ENCODE measurements around the gene EN2.

The EN2 gene

DNA sequence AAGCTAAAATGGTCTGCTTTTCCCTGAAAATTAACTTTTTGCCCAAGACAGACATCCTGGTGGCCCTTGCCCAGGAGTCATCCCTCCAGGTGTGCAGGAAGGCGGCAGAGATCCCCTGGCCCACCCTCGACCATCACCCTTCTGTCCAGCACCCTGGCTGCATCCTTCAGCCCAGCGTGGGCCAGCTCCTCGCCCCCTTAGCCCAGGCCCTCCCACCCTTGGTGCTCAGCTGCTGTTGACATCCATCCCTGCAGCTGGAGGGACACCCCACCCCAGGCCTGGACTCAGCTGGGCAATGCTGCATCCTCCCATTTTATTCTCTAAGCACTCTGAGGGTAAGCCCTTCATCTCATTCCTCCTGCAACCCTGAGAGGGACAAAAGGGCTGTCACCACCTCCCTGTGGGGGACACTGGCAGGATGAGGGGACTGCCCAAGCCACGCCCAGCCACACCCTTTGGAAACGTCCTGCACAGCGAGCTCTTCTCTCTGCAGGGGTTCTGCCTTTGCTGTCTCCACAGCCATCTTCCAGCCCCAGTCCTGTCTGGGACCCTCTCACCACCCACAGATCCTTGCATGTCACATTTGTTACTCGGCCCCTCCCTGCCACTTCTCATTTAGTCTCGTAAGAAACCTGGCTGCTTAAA, 30.7 kb downstream of the EN2 start:
- DNase-seq = no peak

DNA sequence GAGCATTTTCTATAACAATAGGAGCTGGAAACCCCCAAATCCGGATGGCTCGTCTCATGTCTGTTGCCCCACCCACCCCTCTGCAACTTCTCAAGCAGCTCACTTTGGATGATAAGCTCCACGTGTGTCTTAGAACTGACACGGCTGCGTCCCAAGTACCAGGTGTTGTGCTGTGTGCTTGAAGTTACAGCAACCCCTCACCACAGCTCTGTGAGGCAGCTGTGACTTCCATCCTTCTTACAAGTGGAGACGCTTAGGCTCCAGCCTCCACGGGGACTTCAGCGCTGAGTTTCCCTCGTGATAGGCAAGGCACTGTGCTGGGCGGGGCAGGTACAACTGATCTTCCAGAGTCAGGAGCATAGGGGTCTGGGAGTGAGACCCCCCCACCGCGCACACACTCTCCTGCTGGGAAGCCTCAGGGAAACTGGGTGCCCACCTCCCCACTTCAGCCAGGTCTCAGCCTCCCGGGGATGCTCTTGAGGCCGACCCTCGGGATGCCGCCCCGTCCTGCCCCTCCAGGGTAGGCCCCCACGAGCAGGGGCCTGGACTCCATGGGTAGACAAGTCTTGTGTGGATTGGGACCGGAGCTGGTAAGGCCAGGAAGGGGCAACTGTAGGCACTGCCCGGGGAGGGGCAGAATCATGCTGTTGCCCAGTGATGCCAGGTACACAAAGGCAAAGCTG, 31.4 kb downstream of the EN2 start:
- DNase-seq = no peak

DNA sequence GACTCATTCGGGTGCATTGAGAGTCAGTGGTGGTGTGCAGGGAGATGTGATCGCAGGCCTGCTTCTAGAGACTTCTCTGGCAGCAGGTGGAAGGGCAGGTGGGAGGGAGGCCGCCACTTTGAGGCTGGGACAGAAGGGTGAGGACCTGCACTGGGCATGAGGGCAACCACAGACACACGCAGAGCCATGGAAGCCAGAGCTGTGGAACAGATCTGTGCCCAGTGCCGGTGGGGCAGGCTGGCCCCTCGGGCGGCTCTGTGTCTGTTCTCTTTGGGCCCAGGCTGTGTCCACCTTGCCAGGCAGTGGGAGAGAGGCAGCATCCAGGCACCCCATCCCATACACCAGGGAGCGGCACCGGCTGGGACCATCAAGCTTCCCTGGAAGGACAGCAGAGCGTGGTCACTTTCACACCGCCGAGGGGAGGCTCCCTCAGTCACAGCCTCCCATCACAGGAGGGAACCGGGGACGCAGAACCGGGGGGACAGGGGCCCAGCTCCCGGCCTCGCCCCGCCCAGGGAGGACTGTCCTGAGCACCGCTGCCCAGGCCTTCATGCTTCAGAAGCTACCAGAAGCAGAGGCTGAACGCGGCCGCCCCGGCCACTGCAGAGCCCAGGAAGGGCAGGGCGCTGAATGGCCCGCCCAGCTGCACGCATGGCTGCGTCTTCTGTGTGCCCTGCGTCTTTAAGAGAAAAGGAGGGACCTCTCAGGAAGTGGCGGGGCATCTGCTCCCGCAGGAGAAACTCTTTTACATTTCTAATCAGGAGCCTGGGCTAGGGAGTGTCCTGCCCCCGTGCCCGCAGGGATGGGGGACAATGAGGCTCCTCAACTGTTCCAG, 32.1 kb downstream of the EN2 start:
- DNase-seq = no peak

DNA sequence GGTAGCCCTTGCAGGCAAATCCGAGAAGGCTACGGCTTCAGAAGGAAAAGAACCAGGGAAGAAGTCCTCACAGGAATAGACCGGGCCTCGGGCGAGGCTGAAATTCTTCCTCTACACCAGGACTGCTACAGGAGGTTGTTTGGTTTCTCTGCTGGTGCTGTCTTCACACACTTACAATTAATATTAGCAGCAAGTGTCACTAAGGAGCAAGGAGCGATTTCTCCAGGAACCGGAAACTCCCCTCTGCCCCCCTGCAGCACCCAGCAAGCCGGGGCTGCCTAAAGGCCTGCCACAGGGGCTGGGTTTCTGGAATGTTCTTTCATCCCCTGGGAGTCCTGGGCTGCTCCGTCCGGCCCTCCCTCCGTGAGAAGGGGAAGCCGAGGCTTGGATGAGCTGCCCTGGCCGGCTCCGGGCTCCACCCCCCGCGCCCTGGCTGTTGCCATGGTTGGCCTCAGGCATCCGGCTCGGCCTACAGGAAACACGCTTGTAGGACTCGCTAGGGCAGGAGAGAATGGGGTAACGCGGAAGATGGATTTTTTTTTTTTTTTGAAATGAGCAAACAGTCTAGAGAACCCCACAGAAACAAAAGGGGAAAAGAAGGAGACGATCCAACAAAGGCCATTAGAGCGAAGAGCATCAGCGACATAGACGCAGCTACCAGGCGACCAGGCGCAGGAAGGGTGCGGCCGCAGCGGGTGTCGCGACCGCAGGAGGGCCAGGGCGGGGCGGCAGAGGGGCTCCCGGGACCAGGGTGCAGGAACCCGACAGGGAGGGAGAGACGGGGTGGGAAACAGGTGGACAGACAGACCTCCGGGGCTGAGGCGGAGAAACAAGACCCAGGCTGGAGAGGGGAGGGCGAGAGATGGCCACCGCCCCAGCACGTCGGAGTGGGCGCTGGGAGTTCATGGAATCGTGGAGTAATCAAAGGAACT, 33.0 kb downstream of the EN2 start:
- DNase-seq = no peak

DNA sequence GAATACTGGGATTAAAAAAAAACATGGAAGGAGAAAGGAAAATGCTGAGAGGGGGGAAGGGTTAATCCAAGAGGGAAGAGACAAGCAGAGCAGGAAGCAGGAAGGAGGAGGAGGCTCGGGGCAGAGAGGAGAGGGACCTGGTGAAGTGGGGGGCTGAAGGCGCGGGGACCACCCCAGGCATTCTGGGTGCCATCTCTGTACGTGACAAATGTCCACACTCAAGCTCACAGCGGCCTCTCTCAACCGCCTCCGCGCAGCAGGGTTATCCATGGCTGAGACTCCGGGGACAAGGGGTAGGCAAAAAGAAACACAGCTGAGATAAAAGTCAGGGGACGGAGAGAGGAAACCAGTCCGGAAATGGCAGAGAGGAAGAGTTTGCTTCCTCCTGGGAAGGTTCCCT, 33.9 kb downstream of the EN2 start:
- no peak for DNase-seq

DNA sequence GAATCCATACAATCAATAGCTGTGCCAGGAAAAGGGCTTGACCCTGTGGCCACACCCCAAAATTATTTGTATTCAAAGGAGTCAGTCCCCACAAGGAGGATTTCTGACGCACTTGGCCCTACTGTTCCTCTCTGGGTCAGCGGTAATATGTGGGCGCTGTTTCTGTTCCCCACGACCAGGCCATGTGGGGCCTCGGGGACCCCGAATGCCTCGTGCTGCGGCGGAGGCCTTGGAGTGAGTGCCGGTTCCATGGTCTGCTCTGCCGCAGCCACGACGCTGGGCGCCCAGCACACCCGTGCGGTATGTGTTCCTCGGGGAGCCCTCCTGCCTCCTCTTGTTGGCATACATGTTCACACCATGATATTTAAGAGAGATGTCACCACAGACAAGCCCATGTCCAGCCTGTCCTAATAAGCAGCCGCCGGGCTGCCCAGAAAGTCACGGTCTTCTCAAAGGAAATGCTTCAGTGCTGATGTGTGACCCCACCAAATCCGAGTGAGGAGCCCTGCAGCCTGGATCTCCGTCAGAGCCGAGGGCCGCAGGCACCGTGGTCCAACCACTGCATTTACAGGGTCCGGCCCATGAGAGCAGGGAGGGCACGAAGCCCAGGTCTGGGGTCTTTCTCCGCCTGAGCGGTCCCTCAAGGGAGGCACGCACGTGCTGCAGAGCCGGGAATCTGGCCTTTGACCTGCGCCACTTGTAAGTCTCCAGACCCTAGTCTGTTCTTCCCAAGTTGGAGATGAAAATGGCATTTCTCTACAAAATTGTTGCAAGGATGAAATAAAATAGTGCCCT, 36.0 kb downstream of the EN2 start:
- no peak for DNase-seq

DNA sequence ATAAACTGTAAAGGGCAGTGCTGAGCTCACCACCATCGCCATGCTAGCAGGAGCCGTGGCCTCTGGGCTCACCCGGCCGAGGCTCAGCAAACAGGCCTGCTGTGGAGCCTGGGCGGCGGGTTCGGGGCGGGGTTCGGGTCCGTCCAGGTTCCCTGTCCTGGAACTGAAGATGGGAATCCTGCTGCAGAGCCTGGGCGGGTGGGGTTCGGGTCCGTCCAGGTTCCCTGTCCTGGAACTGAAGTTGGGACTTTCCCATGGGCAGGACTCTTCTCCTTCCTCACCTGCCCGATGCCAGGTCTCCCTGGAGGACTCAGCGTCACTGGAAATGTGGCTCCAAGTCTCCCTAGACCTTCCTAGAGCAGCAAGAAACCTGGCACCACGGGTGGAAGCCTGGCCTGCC, 36.6 kb downstream of the EN2 start:
- no peak for DNase-seq

DNA sequence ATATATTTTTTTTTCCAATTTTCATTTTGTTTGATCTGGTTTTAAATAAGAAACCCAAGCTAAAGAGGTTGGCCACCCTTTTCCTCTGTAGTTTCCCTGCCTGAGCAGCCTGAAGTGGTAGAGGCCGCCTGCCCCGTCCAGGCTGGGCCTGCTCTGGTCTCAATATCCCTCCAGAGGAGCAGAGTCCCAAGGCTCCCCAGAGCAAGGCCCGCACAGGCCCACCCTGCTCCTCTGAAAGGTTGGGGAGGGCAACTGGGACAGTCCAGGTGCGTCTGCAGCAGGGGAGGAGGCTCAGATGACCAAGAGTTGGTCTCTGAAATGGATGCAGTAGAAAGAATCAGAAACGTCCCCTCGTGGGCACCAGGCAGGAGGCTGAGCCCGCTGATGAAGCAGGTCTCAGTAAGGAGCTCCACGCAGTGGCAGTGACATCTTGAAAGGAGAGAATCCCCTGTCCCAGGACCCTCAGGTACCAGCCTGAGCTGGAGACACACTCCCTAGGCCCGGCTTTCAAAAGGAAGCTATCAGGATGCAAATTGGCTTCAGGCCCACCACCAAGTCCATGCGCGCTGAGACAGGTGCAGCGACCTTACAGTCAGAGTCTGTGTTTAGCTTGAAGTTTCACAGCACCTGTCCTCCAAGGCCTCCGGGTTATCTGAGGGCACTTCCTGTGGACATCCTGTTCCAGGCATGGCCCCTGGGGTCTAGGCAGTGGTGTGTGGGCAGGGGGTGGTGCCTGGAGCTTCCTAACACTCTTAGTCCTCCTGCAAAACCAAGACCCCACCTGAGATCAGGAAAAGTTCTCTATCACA, 37.7 kb downstream of the EN2 start:
- DNase-seq = no peak

DNA sequence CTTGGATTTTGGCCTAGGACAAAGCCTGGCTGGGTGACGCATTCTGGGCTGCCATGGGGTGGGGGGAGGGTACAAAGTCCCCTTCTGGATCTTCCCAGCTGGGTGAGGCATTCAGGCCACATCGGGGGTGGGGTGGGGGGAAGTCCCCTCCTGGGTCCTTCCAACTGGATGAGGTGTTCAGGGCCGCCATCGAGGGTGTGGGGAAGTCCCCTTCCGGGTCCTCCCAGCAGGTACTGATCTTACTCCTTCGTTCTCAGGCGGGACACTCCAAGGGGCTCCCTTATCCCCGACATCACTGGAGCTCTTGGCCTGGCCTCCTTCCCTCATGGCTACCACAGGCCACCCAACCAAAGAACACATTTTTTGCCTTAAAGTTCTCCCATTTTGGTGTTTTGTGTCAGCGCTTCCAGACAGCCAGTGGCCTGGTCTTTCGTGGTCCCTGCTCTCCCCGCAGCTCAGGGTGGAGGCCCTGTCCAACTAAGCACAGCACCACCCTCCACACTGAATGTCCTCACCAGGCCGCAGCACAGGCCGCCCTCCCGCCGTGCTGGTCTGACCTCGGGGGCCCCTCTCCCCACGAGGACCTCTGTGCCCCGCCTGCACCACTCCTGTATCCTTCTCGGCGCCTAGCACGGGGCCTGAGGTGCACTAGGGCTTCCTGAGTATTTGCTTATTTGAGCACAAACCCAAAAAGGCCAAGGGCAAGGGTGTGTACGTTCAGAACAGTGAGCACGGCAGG, 38.5 kb downstream of the EN2 start:
- no peak for DNase-seq

DNA sequence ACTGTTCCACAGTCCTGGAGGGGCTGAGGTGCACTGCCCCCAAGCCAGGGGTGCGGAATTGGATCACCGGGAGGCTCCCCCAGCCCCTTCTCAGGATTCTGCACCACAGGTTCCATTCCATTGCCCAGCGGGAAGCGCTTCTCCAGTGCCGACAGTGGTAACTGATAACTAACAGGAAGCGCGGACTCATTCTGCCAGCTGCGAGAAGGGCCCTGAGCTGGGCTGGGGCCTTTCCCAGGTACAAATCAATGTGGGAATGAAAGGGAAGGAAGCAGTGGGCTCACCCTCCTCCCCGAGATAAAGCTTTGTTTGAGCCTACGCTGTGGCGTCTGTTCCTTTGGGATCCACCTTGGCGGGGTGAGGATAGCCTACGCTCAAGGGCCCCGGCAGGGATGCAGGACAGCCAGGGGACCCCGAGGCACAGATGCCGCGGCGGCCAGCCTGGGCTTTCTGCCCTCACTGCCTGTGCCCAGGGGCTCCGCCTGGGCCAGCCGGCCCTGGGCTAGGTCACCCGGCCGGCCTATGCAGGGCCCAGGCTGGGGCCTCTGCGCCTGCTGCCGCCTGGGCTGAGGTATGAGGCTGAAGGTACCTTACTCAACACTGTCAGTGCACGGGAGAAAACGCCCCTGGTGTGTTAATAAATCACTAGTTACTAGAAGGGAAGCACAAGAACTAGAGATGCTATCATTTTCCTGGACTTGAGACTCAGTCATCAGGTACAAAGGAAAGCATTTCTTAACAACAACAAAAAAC, 39.4 kb downstream of the EN2 start:
- no peak for DNase-seq

DNA sequence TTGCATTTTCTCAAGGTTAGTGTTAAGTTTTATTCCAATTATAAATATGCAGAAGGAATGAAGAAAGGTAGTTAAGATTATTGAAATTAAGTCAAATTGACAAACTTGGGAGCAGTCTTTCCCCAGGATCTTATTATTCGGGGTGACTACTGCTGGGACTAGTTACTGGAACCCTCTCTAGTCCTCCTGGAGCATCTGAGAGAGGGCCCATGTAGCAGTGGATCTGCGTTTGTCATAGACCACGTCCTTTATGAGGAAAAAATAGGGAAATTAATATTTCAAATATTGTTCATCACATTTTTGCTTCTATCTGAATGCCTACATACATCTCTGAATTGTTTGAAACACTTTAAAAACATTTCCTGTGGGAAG, 47.5 kb downstream of the EN2 start:
- no peak for DNase-seq

DNA sequence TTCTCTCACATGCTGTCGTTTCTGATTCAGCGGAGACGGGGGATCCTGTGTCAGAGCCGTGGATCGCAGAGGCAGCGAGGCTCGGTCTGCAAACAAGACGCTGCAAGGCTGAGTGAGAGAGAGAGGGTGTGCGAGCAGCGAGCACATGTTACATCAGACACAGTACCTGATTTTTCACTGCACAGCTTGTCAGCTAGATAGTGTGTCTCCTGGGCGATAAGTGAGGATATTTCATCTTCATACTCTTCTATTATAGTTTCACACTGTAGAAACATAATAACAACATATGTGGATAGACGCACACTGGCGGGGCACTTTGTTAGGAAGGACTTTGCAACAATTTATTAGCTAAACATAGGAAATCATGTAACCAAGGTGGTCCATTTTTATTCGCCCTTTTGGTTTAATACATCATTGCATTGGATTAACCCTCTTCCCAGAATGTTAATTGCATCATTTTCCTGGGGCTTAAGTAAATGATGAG, 49.0 kb downstream of the EN2 start:
- DNase-seq = no peak

DNA sequence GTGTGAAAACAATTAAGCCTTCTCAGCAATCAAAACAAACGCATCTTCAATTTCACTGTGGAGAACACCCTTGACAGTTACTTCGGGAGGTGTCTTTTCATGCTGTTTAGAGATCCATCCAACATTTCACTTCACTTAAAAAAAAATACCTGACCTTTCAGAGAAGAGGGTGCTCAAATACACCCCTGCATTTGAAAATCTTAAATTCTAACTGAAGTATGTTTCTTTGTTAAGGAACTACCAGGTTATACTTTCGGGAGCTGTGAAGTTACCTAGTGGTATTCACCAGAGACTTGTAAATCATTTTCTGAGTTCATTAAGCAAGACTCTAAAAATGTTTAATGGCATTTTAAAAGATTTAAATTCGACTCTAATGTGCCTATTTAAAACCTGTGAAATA, 49.6 kb downstream of the EN2 start:
- DNase-seq = no peak

DNA sequence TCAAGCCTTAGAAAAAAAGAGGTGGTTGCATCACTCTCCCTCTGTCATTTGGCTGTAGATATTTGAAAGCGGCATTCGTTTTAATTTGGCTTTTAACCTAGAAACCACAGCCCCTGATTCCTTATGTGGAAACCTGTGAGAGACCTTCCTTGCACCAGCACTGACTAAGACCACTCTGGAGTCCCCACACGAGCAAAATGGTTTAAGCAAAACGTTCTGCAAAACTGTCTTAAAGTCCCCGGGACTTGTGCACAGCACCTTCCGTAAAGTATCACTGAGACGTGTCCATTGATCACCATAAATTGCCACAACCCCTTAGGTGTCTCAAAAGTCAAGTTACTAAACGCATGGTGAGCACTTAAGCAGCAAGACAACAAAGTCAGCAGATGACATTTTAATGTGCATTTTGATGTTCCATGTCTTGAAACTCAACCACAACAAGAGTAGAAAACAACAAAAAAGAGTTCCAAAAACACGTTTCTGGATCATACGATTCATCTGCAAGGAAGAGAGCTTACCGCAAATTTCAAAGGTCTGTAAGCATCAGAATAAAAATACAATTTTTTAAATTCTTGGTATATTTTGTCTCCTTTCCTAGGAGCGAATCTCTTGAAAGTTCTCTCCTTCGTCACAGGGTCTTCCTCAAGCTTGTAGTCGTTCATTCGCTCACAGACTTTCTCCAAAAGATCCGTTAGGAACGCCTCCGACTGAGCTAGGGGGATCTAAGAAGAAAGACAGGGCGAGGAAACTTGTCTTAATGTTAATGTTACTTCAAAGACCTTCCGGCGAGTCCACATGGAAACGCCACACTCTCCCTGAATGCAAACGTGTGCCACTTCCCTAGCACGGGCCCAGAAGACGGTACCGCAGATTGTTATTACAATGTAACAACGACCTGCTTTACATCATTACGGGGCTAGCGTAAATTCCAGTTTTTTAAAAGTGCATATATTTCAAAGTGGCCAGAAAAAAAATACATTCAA, 50.7 kb downstream of the EN2 start:
- no peak for DNase-seq

DNA sequence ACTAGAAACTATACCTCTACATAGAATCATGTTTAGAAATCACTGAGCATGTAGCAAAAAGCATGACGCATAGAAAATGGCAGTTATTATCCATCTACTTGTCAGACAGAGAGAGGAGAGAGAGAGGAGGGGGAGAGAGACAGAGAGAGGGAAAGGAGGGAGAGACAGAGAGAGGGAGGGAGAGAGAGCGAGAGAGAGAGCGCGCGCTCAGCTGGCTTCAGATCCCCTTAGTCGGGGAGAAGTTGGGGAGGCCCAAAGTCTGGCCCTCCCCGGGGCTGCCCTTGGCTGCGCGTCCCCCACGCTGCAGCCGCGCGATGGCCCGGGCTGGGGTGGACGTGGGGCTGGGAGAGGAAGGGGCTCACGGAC, 51.4 kb downstream of the EN2 start:
- no peak for DNase-seq

DNA sequence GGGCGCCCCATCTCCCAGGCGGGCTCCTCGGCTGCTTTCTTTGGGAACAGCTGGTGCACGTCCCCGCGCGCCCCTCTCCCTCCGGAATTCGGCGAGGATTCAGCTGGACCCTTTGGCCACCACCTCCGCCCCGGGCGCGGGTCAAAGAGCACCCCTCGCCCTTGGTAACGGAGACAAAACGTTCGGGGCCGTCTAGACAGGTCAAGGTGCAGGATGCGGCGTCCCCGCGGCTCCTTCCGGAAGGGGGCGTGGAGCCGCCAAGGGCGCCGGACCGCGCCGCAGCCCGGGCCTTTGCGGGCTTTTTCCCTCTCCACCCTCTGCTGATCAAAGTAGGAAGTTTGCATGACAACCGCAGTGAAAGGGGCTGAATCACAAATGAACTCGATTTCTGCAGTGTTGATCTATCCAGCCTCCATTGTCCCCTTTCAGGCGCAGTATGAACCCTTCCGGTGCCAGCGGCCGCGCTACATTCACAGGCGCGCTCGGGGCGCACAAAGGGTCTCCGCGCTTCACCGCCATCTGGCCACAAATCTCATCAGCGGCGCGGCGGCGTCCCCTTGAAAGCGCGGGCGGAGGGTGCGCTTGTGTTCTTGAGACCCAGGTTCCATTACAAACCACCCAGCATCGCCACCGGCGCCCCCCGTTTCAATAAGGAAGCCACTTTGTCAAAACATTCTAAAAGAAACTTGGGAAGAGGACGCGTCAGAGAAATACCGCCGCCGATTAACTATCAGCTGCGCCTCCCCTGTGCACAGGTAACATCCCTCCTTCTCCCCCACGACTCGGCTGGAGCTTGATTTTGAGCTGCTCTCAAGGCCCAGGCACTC, 52.0 kb downstream of the EN2 start:
- DNase-seq = no peak

DNA sequence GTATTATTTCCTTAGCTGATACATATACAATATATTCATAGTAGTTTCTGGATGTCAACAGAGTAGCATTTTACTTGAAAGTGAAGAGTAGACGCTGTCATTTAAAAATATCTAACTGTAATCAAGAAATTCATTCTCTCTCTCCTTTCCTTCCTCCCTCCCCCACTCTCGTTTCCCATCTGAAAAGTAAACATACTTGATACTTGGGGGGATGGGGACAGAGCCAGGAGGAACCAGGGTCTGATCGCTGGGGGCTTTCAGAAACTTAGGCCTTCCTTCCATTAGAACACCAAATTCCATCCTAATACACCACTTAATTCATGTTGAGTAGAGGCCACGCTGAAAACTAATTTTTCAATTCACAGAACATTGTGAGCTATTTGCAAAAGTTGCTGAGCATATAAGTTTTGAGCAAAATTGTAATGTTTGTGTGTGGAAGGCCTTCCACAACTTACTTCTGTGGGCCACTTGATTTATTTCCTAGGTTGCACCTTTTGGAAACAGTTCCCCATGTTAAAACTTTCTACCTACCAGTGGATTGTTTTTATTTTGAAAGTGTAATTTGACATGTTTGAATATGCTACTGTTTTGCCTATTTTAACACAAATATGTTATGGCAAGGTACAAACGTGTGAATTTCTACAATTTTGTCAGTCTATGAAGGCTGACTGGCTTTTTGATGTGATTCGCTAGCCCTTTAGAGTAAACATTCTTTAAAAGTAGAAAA, 53.2 kb downstream of the EN2 start:
- no peak for DNase-seq

Data from NCI-H146 (cell line).